Measurements from ENCODE around the gene BCAT1. TPM values are rescaled to one million over a fixed set of nuclear protein-coding genes. Genes with fewer than 3 reads are reported as not detected.
"Not testable (repeated sequence)": the region's sequence is repeated elsewhere in the genome, so short reads cannot be mapped to it uniquely, and the experiment has no call there.

Gene BCAT1
- total and polyA plus RNA-seq, 2 donors (not counting 1 experiment from before 2014, with no cell fraction given): 0.33 to 9.6 TPM

DNA sequence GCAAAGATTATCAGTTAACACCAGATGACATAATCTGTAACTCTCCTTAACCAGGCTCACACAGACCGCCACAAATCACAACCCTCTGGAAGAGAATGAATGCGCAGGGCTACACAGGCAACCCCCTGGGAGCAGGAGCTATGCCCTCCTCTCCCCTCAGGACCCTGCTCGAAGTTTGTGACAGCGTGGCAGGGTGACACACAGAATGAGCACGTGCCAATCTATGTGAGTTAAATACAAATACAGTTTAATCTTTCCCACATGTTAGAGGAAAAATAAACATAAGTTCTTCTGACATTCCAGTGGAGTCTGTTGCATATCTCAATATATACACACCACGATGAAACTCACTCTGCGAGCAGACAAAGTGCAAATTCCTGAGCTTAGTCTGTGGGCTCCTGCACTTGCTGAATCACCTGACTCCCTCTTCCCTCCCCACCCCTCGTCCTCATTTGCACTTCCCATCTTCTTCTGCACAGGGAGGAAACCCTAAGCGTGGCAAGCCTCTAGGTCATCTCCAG is 37.6 kb downstream of the BCAT1 start:
- POLR2A ChIA-PET: no interaction called here
- Histone ChIP-seq H3K9ac (ENCODE audit: low read length) (no peak overlapping the region), H3K79me2 (ENCODE audit: control insufficient read depth, insufficient read depth, low read length) (no peaks in the 10 kb centered on the region), H3K4me3 (ENCODE audit: control extremely low read depth in 1 of 5, extremely low read depth in 1 of 5, insufficient read depth in 1 of 5, low read depth in 2 of 5, low read length in 4 of 5) (no peak overlapping the region), H4K20me1 (ENCODE audit: control insufficient read depth, insufficient read depth, low read length, poor library complexity, severe bottlenecking) (no peaks in the 10 kb centered on the region), H3K4me2 (replicated peaks; ENCODE audit: low read depth, low read length, poor library complexity, severe bottlenecking) (no peak overlapping the region), H2AFZ (ENCODE audit: insufficient read depth, low read depth, low read length, poor library complexity, severe bottlenecking) (no peak overlapping the region), H3K27ac (ENCODE audit: low read length in 2 of 2) (no peak overlapping the region), H3K4me1 (ENCODE audit: control insufficient read depth in 2 of 2, insufficient read depth in 2 of 2, low read length in 2 of 2) (no peaks in the 10 kb centered on the region), H3K36me3 (replicated peaks in 1 of 2; ENCODE audit: control extremely low read depth in 1 of 2, control insufficient read depth in 1 of 2, extremely low read depth in 1 of 2, insufficient read depth in 2 of 2, low read length in 1 of 2) (no peaks in the 10 kb centered on the region), H3K9me3 (ENCODE audit: control extremely low read depth in 1 of 3, control insufficient read depth in 2 of 3, insufficient read depth in 1 of 3, low read length in 2 of 3) (no peaks in the 10 kb centered on the region), H3K27me3 (replicated peaks in 1 of 4; ENCODE audit: control extremely low read depth in 1 of 4, control insufficient read depth in 3 of 4, insufficient read depth in 4 of 4, low read length in 3 of 4) (no peaks in the 10 kb centered on the region)
- H3K4me3 Mint-ChIP-seq: no peak overlapping the region
- DNase-seq: no peak
- WGBS (ENCODE audit: insufficient coverage): 73% methylated on average over 6 of the region's 9 CpGs
- H3K27ac Mint-ChIP-seq: no peak overlapping the region
- H3K27me3 Mint-ChIP-seq: no peaks in the 10 kb centered on the region
- CTCF ChIA-PET: no interaction called here
- H3K9me3 Mint-ChIP-seq (ENCODE audit: insufficient read depth): no peaks in the 10 kb centered on the region
- no peak for ATAC-seq (ENCODE audit: low read depth)
- no peak for TF ChIP-seq EZH2 (IDR thresholded peaks at IDR 0.05; ENCODE audit: borderline replicate concordance, insufficient read depth, low read depth, low read length, poor library complexity, severe bottlenecking)
- TF ChIP-seq, protein P1, sequence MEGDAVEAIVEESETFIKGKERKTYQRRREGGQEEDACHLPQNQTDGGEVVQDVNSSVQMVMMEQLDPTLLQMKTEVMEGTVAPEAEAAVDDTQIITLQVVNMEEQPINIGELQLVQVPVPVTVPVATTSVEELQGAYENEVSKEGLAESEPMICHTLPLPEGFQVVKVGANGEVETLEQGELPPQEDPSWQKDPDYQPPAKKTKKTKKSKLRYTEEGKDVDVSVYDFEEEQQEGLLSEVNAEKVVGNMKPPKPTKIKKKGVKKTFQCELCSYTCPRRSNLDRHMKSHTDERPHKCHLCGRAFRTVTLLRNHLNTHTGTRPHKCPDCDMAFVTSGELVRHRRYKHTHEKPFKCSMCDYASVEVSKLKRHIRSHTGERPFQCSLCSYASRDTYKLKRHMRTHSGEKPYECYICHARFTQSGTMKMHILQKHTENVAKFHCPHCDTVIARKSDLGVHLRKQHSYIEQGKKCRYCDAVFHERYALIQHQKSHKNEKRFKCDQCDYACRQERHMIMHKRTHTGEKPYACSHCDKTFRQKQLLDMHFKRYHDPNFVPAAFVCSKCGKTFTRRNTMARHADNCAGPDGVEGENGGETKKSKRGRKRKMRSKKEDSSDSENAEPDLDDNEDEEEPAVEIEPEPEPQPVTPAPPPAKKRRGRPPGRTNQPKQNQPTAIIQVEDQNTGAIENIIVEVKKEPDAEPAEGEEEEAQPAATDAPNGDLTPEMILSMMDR (IDR thresholded peaks at IDR 0.05): no peak
- intact Hi-C loops (cut with micrococcal nuclease): no loop called here
- no peaks in the 10 kb centered on the region for H3K4me1 Mint-ChIP-seq

DNA sequence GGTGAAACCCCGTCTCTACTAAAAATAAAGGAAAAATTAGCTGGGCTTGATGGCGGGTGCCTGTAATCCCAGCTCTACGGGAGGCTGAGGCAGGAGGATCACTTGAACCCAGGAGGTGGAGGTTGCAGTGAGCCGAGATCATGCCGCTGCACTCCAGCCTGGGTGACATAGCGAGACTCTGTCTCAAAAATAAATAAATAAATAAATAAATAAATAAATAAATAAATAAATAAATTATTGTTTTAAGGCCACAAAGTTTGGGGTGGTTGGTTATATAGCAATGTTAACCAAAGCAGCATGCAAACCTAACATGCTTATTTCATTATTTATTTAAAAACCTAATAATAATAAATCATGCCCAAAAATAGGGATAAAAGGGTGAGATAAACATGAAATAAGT is 38.7 kb downstream of the BCAT1 start:
- intact Hi-C loops (cut with micrococcal nuclease); H3K4me2 ChIP-seq (replicated peaks; ENCODE audit: low read depth, low read length, poor library complexity, severe bottlenecking); H3K9me3 ChIP-seq (ENCODE audit: control extremely low read depth in 1 of 3, control insufficient read depth in 2 of 3, insufficient read depth in 1 of 3, low read length in 2 of 3); CTCF ChIA-PET; H3K27ac ChIP-seq (ENCODE audit: low read length in 2 of 2); H3K9me3 Mint-ChIP-seq (ENCODE audit: insufficient read depth); H3K79me2 ChIP-seq (ENCODE audit: control insufficient read depth, insufficient read depth, low read length); H3K4me1 ChIP-seq (ENCODE audit: control insufficient read depth in 2 of 2, insufficient read depth in 2 of 2, low read length in 2 of 2); ATAC-seq (ENCODE audit: low read depth); DNase-seq; H3K27me3 ChIP-seq (replicated peaks in 1 of 4; ENCODE audit: control extremely low read depth in 1 of 4, control insufficient read depth in 3 of 4, insufficient read depth in 4 of 4, low read length in 3 of 4); H2AFZ ChIP-seq (ENCODE audit: insufficient read depth, low read depth, low read length, poor library complexity, severe bottlenecking); H3K9ac ChIP-seq (ENCODE audit: low read length); H3K27me3 Mint-ChIP-seq; H3K4me3 Mint-ChIP-seq; H3K4me3 ChIP-seq (ENCODE audit: control extremely low read depth in 1 of 5, extremely low read depth in 1 of 5, insufficient read depth in 1 of 5, low read depth in 2 of 5, low read length in 4 of 5); H4K20me1 ChIP-seq (ENCODE audit: control insufficient read depth, insufficient read depth, low read length, poor library complexity, severe bottlenecking); H3K4me1 Mint-ChIP-seq; H3K27ac Mint-ChIP-seq; H3K36me3 ChIP-seq (replicated peaks in 1 of 2; ENCODE audit: control extremely low read depth in 1 of 2, control insufficient read depth in 1 of 2, extremely low read depth in 1 of 2, insufficient read depth in 2 of 2, low read length in 1 of 2): not testable (repeated sequence)
- WGBS (ENCODE audit: insufficient coverage): 100% methylated on average over 2 of the region's 6 CpGs
- POLR2A ChIA-PET: interaction anchor here (0.7 kb wide), 1 partner anchor 12 kb away, joined by 3 read pairs; no protein-coding TSS in a partner anchor

Measured in B cell (primary cell).